NCI-H128 (cell line): Measurements from ENCODE around the gene CAND2.
"Not testable (repeated sequence)": the region's sequence is repeated elsewhere in the genome, so short reads cannot be mapped to it uniquely, and the experiment has no call there.

Experiments
- DNase-seq: peaks from one replicate; lab custom pipeline; 2025; ENCODE audit not compliant: unreplicated experiment; lab: John Stamatoyannopoulos, UW

Gene CAND2

GRCh38 chr3:12828751-12829150 lies 32.3 kb downstream of the CAND2 start:
- no peak for DNase-seq

DNA sequence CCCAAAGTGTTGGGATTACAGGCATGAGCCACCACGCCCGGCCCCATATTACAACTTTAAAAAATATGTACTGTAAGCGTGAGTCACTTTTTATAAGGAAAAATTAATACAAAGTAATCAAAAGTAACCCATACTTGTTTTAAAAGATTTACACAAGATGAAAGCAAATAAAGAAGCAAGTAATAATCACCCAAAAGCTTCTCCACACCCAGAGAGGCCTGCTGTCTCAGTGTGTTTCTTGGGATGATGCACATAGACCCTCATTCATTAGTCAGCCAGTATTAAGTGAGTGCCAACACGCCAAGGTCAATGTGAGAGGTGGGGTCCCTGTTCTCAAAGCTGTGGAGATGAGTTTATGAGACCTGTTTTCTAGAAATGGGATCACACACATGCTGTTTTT lies 32.9 kb downstream of the CAND2 start:
- no peak for DNase-seq

DNA sequence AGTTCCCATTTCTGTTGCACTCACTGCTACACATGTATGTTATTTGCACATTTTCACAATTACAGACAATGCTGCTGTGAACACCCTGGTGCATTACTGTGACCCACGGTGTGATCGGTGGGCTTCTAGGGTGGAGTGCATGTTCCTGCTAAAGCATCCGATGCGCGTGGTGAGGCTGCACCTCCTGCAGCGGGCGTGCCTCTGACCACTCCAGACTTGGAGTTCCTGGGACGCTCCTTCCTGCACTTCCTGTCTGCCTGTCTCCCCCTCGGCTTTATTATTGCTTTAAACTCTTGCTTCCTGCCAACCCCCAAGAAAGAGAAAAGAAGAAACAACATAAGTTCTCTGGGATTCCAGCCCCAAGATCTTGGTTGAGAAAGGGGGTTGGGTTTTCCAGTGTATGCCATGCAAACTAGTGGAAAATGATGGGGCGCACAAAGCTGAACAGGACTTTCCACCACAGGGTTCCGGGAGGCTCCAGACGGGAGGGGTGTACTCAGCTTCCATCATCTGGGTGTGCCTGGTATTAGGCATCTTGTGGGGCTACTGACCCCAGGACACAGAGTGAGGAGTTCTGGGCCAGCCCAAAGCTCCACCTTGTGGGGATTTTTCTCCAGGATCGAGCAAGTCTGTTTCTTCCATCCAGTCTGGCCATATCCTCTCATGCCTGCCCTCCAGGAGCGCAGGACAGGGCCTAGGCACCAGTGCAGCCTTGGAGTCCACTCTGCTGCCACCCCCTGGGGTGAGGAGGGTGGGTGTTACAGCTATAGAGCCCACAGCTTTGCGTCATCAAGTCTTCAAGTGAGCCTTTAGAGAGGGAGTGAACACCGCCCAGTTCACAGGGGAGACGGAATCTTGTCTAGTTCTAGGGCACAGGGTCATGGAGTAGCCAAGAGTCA lies 33.7 kb downstream of the CAND2 start:
- DNase-seq: no peak

- DNase-seq: no peak
Measured at GRCh38 chr3:12830785-12831156, 34.3 kb downstream of the CAND2 start.

DNA sequence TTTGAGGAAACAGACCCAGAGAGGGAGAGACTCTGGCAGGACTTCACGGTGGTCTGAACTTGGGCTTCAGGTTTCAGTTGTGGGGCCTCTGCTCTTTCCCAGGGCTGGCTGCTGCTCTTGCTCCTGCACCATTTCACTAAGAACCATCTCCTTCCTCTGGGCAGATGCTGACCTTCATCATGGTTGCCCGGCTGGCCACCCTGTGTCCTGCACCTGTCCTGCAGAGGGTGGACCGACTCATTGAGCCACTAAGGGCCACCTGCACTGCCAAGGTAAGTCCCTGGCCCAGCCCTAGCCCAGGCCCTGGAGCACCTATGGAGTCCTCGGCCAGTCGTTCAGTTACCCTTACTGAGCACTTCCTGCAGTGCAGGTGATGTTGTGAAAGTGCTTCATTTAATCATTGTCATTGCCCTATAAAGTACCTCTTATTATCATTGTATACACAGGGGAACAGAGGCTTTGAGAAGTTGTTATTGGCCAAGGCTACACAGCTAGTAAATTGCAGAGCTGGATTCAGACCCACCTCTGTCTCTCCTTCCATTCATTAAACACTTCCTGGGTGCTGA lies 34.9 kb downstream of the CAND2 start:
- no peak for DNase-seq

DNA sequence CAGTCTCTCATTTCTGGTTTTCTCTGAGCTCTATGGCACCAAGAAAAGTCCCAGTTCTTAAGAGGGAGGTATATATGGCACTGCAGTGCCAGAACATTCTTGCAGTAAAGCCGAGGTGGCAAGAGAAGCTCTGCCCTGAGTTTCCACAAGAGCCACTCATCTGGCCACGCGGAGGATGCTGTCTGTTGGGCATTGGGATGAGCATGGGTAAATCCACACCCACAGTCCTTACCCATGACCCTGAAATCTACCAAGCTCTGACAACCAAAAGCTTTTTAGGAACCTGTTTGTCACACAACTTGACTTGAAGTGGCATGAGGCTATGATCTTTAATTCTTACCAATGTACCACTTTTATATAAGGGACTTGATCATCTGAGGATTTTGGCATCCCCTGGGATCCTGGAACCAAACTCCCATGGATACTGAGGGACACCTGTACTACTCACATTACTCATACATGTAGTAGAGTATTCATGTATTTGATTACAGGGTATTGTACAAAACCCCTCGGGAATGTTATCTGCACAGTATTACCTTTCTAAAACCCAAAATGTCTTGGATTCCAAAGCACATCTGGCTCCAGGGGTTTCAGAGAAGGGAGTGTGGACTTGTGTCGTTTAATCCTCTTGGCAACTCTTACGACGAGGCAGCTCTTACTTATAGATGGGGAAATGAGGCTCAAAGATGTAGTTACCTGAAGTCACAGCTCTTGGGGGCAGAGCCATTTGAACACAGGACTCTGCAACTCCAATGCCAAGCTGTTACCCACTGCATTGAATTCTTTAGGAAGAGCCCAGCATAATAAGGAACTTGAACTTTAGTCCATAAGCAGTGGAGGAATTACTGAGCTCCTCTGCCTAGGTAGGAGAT lies 36.1 kb downstream of the CAND2 start:
- DNase-seq: no peak

DNA sequence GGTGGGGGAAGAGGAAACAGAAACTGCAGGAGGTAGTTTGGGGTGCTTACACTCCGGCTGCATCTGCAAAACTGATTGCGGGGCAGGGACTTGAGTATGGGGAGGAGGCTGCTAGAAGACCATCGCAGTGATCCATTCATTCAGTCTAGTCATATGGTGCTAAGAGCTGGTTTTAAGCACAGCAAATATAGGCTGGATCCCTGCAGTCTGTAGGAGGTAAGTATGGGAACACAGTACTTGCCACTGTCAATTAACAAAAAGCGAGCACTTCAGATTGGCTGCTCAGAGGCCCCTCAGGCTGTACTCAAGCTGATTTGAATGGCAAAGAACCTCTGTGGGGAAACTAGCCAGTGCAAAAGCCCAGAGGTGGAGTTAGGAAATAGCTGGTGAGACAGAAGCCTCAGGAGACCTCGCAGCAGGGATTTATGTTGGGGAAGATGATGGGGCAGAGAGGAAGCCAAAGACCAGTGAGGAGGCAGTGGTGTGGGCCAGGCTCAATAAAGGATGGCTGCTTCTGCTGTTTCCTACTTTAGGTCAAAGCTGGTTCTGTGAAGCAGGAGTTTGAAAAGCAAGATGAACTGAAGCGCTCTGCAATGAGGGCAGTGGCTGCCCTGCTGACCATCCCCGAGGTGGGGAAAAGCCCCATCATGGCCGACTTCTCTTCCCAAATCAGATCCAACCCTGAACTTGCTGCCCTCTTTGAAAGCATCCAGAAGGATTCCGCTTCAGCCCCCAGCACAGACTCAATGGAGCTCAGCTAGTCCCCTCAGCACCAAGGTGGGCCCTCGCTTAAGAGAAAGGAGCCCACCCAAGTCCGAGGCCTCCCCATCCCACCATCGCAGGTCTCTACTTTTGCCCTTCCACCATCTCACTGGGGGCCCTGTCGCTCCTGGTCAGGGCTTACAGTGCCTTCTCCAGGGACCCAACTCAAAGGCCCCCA lies 37.0 kb downstream of the CAND2 start:
- DNase-seq: no peak

DNA sequence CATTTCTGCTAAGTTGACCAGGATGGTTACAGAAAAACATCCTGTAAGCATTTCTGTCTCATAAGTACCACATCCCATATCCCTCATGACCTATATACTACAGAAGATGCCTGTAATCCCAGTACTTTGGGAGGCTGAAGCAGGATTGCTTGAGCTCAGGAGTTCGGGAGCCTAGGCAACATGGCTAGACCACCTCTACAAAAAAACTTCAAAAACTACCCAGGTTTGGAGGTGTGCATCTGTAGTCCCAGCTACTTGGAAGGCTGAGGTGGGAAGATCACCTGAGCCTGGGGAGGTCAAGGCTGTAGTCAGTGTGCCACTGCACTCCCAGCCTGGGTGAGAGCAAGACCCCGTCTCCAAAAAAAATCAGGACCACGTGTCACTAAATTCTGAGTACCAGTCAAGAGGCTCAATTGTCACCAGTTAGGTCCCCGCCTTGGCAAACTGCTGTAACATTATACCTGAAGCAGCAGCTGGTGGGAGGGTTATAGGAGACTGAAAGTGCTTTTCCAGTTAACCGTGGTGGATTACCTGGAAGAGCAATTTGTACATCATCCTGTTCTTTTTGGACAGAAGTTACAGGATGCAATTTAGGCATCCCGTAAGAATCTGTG lies 38.7 kb downstream of the CAND2 start:
- no peak for DNase-seq

DNA sequence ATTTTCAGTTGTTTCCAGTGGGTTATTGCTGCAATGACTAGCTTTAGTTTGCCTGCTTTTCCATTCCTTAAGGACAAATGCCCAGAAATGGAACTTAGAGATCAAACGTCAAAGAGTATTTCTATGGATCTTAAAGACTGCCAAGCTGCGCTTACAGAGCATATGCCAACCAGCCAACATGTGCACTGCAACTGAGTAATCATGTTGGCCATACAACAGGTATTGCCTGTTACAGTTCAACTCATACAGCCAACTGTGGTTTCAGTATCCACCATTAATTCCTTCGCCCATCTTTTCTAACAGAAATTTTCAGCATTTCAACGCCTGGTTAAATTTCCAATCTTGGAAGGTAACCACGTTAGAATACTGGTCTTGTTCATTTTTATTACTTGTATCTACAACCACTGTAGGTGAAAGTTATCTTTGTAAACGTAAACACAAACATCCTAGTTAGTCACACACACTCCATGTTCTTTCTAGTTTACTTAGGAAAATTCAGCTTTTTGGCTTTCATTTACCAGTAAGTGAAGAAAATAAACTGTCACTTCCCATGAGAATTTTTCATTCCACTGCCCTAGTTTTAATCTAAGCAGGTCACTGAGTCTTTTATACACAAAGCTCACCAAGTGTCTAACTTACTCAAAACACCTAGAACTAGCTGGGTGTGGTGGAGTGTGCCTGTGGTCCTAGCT lies 41.0 kb downstream of the CAND2 start:
- DNase-seq: no peak

GRCh38 chr3:12838179-12838965 lies 41.9 kb downstream of the CAND2 start:
- DNase-seq: no peak

DNA sequence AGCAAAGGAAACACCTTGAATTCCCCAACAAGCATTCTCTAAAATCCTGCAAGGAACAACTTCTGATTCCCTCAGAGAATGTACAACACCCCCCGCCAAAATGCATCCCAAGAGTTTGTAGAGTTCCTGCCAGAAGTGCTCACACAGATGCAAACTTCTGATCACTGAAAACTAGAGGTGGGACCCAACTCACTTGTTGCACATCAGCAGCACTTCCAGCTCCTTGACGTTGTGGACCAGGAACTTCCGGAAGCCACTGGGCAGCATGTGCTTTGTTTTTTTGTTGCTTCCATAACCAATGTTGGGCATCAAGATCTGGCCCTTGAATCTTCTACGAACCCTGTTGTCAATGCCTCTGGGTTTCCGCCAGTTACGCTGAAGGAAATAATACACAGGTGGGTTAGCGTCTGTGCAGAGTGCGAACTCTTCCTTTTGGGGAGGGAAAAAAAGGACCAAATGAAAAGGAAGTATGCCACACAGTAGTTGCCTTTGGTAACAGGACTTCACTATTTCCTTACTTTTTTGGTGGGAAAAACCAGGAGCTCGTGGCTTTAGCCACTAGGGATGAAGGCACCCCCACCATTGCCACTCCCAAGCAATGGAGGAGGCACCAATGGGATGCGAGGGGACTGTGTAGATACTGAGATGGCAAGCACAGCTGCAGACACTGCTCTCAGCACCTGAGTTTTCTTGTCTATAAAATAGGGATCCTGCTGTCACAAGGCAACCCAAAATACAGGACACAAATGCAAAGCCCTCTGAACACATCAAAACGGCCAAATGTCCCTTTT lies 42.9 kb downstream of the CAND2 start:
- DNase-seq: no peak

DNA sequence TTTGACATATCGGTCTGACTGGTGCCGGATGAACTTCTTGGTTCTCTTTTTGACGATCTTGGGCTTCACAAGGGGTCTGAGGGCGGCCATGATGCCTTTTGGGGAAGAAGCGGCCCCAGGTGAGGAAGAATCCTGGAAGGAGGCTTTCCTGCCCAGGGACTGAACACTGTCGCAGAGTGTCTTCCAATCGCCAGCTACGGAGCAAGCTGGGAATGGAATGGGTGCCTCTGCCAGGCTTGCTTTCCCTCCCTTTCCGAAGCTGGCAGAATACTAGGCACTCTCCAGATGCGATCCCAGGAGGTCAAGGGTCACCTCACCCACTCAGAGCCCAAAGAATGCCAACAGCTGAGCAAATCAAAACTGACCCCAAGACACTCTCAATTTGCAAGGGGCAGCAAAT lies 43.7 kb downstream of the CAND2 start:
- not testable (repeated sequence) for DNase-seq

GRCh38 chr3:12840591-12841148 lies 44.2 kb downstream of the CAND2 start:
- no peak for DNase-seq

- peak; percentile 61 for DNase-seq
Measured at GRCh38 chr3:12841149-12841969, 44.9 kb downstream of the CAND2 start, which contains the start of gene RPL32. RPL32 (minus strand) TSS chr3:12841565; CDS start chr3:12840237, 1,328 bp downstream.

- no peak for DNase-seq
Measured at GRCh38 chr3:12841970-12842328, 45.5 kb downstream of the CAND2 start.

DNA sequence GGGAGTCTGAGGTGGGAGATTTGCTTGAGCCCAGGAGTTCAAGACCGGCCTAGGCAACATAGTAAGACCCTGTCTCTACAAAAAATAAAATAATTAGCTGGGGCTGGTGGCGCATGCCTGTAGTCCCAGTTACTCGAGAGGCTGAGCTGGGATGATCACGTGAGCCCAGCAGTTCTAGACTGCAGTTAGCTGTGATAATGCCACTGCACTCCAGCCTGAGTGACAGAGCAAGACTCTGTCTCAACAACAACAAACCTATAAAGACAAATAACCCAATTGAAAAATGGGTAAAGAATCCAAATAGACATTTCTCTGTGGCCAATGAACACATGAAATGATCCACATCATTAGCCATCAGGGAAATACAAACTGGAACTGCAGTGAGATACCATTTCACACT lies 46.0 kb downstream of the CAND2 start:
- DNase-seq: no peak

DNA sequence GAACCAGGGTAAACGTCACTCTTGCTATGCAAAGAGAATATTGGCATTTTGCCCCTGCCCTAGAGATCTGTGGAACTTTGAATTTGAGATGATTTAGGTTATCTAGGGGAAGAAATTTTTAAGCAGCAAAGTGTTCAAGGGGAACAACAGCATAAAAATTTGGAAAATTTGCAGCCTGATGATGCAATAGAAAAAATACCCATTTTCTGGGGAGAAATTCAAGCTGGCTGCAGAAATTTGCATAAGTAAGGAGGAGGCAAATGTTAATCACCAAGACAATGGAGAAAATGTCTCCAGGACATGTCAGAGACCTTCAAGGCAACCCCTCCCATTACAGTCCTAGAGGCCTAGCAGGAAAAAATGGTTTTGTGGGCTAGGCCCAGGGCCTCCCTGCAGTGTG lies 49.3 kb downstream of the CAND2 start:
- DNase-seq: no peak
